T-helper 17 cell (primary cell): ENCODE measurements around the gene RNF217. TPM values are rescaled to one million over a fixed set of nuclear protein-coding genes. Genes with fewer than 3 reads are reported as not detected.
"Not testable (repeated sequence)": the region's sequence is repeated elsewhere in the genome, so short reads cannot be mapped to it uniquely, and the experiment has no call there.

Experiments used
- ATAC-seq: fragments of 150-1000 bp; cut with Tn5 transposase; 2 replicates; pipeline ENCODE4 v1.10.0; 2021; ENCODE audit warnings: mild to moderate bottlenecking, moderate library complexity
- DNase-seq, 3 donors: peaks; one replicate each; pipeline versions ENCODE4 v3.0.0 to v3.0.0-alpha.2; 2020 to 2021
- H3K9me3 ChIP-seq: one replicate; pipeline ENCODE4 v1.7.0; 2013; ENCODE audit warnings: low read length, mild to moderate bottlenecking; ENCODE audit not compliant: control insufficient read depth, poor library complexity, severe bottlenecking
- H3K27ac Mint-ChIP-seq: one replicate; pipeline ENCODE4 v1.8.0; 2022; ENCODE audit warnings: mild to moderate bottlenecking, moderate library complexity, mixed read lengths
- H3K27me3 Mint-ChIP-seq: one replicate; pipeline ENCODE4 v1.8.0; 2022; ENCODE audit warnings: mixed read lengths
- H3K36me3 Mint-ChIP-seq: one replicate; pipeline ENCODE4 v1.8.0; 2022; ENCODE audit warnings: low read depth, mixed read lengths
- H3K4me1 Mint-ChIP-seq: one replicate; pipeline ENCODE4 v1.8.0; 2022; ENCODE audit warnings: mild to moderate bottlenecking, mixed read lengths
- H3K4me3 Mint-ChIP-seq: one replicate; pipeline ENCODE4 v1.8.0; 2022; ENCODE audit warnings: mild to moderate bottlenecking, moderate library complexity, mixed read lengths
- total RNA-seq, 4 donors: library from RNA in 2 of 4; stranded (reverse) in 2 of 4; gene quantifications; one replicate each; pipeline ENCODE4 v1.2.3 and lab custom pipeline; 2022 to 2026

RNF217 gene
- total RNA-seq, 2 donors from 2014 or later, result 2.1 to 4.9 TPM

- no peaks in the 10 kb centered on the region for H3K4me1 Mint-ChIP-seq
- no peaks in the 10 kb centered on the region for H3K36me3 Mint-ChIP-seq
- H3K4me3 Mint-ChIP-seq, result no peak overlapping the region
- no peak for ATAC-seq
- DNase-seq, result no peak
- no peaks in the 10 kb centered on the region for H3K27me3 Mint-ChIP-seq
- no peak overlapping the region for H3K27ac Mint-ChIP-seq
- no peaks in the 10 kb centered on the region for H3K9me3 ChIP-seq
Observed at GRCh38 chr6:125019281-125019680, 57.0 kb downstream of the RNF217 start.

- H3K9me3 ChIP-seq, result no peaks in the 10 kb centered on the region
- Mint-ChIP-seq H3K36me3 (no peaks in the 10 kb centered on the region), H3K27me3 (no peaks in the 10 kb centered on the region), H3K4me1 (no peaks in the 10 kb centered on the region), H3K4me3 (no peak overlapping the region), H3K27ac (no peak overlapping the region)
- DNase-seq (no peak), ATAC-seq (no peak)
Observed at GRCh38 chr6:125019918-125020317, 57.7 kb downstream of the RNF217 start.

- H3K4me3 Mint-ChIP-seq, result no peak overlapping the region
Observed at GRCh38 chr6:125020385-125020784, 58.1 kb downstream of the RNF217 start.

GRCh38 chr6:125022391-125022989 lies 60.3 kb downstream of the RNF217 start:
- H3K36me3 Mint-ChIP-seq, result no peaks in the 10 kb centered on the region

More at GRCh38 chr6:125020385-125020784, 58.1 kb downstream of the RNF217 start:
- ATAC-seq (no peak), DNase-seq (no peak)
- Mint-ChIP-seq H3K4me1 (no peaks in the 10 kb centered on the region), H3K27ac (no peak overlapping the region), H3K27me3 (no peaks in the 10 kb centered on the region), H3K36me3 (no peaks in the 10 kb centered on the region)
- no peaks in the 10 kb centered on the region for H3K9me3 ChIP-seq

DNA sequence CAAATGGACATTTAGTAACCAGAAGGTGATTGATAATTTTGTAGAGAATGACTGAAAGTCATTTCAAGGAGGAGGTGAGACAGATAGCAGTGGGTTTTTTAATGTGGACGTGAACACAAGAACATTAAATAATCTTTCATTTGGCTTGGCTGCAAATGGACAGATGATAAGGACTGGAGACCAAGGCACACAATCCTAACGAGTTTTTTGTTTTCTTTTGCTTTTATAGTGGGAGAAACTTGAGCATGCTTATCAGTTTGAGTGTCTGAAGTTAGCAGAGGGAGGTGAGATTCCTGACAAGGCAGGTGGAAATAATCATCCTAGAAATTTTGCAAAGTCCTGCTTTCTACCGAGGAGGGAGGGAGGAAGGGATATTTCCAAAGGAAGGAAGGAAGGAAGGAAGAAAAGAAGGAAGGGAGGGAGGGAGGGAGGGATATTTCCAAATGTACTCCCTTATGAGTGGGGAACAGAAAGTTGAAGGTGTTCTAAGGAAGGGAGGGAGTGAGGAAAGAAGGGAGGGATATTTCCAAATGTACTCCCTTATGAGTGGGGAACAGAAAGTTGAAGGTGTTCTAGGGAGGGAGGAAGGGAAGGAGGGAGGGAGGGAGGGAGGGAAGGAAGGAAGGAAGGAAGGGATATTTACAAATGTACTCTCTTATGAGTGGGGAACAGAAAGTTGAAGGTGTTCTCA lies 63.1 kb downstream of the RNF217 start:
- H3K4me1 Mint-ChIP-seq, result no peaks in the 10 kb centered on the region
- H3K27ac Mint-ChIP-seq, result no peak overlapping the region
- no peak for DNase-seq
- H3K4me3 Mint-ChIP-seq, result no peak overlapping the region
- no peaks in the 10 kb centered on the region for H3K27me3 Mint-ChIP-seq
- no peaks in the 10 kb centered on the region for H3K36me3 Mint-ChIP-seq
- no peak for ATAC-seq
- H3K9me3 ChIP-seq, result no peaks in the 10 kb centered on the region

More at GRCh38 chr6:125022391-125022989, 60.3 kb downstream of the RNF217 start:
- Mint-ChIP-seq H3K27ac (no peak overlapping the region), H3K27me3 (no peaks in the 10 kb centered on the region), H3K4me3 (no peak overlapping the region), H3K4me1 (no peaks in the 10 kb centered on the region)
- no peak for ATAC-seq
- DNase-seq, result no peak
- H3K9me3 ChIP-seq, result no peaks in the 10 kb centered on the region

GRCh38 chr6:125027287-125027686 lies 65.0 kb downstream of the RNF217 start:
- H3K27ac Mint-ChIP-seq, result no peak overlapping the region
- no peak overlapping the region for H3K4me3 Mint-ChIP-seq
- H3K27me3 Mint-ChIP-seq, result no peaks in the 10 kb centered on the region
- no peaks in the 10 kb centered on the region for H3K4me1 Mint-ChIP-seq
- no peak for ATAC-seq
- H3K36me3 Mint-ChIP-seq, result no peaks in the 10 kb centered on the region
- DNase-seq, result no peak
- no peaks in the 10 kb centered on the region for H3K9me3 ChIP-seq

GRCh38 chr6:125030969-125031368 lies 68.7 kb downstream of the RNF217 start:
- Mint-ChIP-seq H3K27ac (no peak overlapping the region), H3K27me3 (no peaks in the 10 kb centered on the region), H3K36me3 (no peaks in the 10 kb centered on the region), H3K4me3 (no peak overlapping the region), H3K4me1 (no peaks in the 10 kb centered on the region)
- no peaks in the 10 kb centered on the region for H3K9me3 ChIP-seq
- DNase-seq, result no peak
- no peak for ATAC-seq

GRCh38 chr6:125031385-125031784 lies 69.1 kb downstream of the RNF217 start:
- DNase-seq, result no peak
- Mint-ChIP-seq H3K4me3 (no peak overlapping the region), H3K36me3 (no peaks in the 10 kb centered on the region), H3K27ac (no peak overlapping the region), H3K4me1 (no peaks in the 10 kb centered on the region), H3K27me3 (no peaks in the 10 kb centered on the region)
- no peaks in the 10 kb centered on the region for H3K9me3 ChIP-seq
- ATAC-seq, result no peak

- H3K36me3 Mint-ChIP-seq, H3K27me3 Mint-ChIP-seq, H3K9me3 ChIP-seq, ATAC-seq, H3K4me3 Mint-ChIP-seq, DNase-seq, H3K27ac Mint-ChIP-seq, H3K4me1 Mint-ChIP-seq: not testable (repeated sequence)
Observed at GRCh38 chr6:125034929-125035328, 72.7 kb downstream of the RNF217 start.

DNA sequence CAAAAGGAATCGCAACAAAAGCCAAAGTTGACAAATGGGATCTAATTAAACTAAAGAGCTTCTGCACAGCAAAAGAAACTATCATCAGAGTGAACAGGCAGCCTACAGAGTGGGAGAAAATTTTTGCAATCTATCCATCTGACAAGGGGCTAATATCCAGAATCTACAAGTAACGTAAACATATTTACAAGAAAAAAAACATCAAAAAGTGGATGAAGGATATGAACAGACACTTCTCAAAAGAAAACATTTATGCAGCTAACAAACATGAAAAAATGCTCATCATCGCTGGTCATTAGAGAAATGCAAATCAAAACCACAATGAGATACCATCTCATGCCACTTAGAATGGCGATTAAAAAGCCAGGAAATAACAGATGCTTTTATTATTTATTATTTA lies 74.2 kb downstream of the RNF217 start:
- H3K4me1 Mint-ChIP-seq, H3K4me3 Mint-ChIP-seq, H3K9me3 ChIP-seq, ATAC-seq, H3K27ac Mint-ChIP-seq, H3K27me3 Mint-ChIP-seq, H3K36me3 Mint-ChIP-seq, DNase-seq: not testable (repeated sequence)

DNA sequence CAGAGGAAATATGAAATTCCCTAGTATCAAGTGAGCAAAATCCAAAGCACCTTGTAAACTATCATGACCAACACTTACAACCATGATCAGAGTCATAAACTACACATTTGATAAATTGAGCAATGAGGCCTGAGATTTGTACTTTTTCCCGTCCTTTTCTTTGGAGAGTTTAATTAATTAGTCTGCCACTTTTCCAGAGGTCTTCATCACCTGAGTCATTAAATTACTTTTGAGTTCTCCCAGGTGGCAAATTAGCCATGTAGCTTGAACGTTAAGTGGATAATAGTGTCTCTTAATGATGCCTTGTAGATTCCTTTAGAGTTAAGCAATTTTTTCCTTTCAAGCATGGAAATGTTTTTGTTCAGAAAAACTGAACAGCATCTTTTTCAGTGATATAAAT lies 75.6 kb downstream of the RNF217 start:
- no peaks in the 10 kb centered on the region for H3K36me3 Mint-ChIP-seq
- ATAC-seq (no peak), DNase-seq (no peak)
- H3K27me3 Mint-ChIP-seq, result no peaks in the 10 kb centered on the region
- H3K9me3 ChIP-seq, result no peaks in the 10 kb centered on the region
- no peak overlapping the region for H3K4me3 Mint-ChIP-seq
- no peak overlapping the region for H3K27ac Mint-ChIP-seq
- H3K4me1 Mint-ChIP-seq, result no peaks in the 10 kb centered on the region

DNA sequence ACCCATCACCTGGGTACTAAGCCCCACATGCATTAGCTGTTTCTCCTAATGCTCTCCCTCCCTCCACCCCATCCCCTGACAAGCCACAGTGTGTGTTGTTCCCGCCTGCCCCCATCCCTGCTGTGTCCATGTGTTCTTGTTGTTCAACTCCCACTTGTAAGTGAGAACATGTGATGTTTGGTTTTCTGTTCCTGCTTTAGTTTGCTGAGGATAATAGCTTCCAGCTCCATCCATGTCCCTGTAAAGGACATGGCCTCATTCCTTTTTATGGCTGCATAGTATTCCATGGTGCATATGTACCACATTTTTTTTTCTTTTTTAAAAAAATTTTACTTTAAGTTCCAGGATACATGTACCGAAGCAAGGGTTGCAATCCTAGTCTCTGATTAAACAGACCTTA lies 76.7 kb downstream of the RNF217 start:
- Mint-ChIP-seq H3K4me3 (no peak overlapping the region), H3K27ac (no peak overlapping the region), H3K27me3 (no peaks in the 10 kb centered on the region), H3K4me1 (no peaks in the 10 kb centered on the region), H3K36me3 (no peaks in the 10 kb centered on the region)
- DNase-seq, result no peak
- no peak for ATAC-seq
- H3K9me3 ChIP-seq, result no peaks in the 10 kb centered on the region

DNA sequence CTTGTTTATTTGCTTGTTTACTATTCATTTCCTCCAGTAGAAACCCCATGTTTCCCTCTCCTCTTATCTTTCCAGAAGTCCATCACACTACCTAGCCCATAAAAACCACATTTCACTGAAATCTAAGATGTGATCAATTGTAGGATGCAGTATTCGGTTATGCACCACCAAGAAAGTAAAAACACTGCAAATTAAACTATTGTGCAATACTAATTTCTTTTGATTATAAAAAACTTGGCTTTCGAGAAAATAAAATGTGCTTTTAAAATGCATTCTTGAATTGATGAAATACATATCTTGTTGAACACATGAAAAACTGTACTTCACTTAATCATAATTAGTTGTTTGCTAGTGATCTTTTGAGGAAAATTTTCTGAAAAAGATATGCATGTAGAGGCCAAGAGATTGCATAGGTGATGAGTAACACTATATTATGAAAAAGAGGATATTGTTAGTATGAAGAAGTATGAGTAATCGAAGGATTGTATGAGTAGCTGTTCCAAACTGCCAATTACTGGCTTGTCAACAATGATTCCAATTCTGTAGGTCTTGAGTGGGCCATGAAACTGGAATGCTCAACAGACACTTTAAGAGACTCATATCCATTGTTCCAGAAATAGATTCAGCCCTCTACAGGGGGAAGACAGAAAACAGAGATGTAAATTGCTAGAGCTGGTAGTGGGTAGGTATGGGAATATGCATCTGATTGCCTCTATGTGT lies 79.7 kb downstream of the RNF217 start:
- peaks cover 6% of the 10 kb centered on the region for H3K27me3 Mint-ChIP-seq
- ATAC-seq (no peak), DNase-seq (no peak)
- H3K36me3 Mint-ChIP-seq, result no peaks in the 10 kb centered on the region
- H3K4me3 Mint-ChIP-seq, result no peak overlapping the region
- H3K4me1 Mint-ChIP-seq, result no peaks in the 10 kb centered on the region
- no peak overlapping the region for H3K27ac Mint-ChIP-seq
- no peaks in the 10 kb centered on the region for H3K9me3 ChIP-seq
